Lower leg skin (tissue), 3 donors: ENCODE data around the gene NQO1.

ENCODE experiments used
- POLR2A ChIP-seq, 2 donors: fragments of 450-650 bp; IDR thresholded peaks; one replicate each; pipeline ENCODE4 v1.6.1; 2016 to 2017; ENCODE audit warnings: antibody characterized with exemption in 2 of 2, mild to moderate bottlenecking in 1 of 2, moderate library complexity in 1 of 2
- TF ChIP-seq, protein P1 (sequence below), 3 donors: fragments of 450-650 bp; IDR thresholded peaks; one replicate each; pipeline ENCODE4 v1.5.1; 2016; ENCODE audit warnings: antibody characterized with exemption in 3 of 3, mild to moderate bottlenecking in 3 of 3, moderate library complexity in 2 of 3

DNA sequence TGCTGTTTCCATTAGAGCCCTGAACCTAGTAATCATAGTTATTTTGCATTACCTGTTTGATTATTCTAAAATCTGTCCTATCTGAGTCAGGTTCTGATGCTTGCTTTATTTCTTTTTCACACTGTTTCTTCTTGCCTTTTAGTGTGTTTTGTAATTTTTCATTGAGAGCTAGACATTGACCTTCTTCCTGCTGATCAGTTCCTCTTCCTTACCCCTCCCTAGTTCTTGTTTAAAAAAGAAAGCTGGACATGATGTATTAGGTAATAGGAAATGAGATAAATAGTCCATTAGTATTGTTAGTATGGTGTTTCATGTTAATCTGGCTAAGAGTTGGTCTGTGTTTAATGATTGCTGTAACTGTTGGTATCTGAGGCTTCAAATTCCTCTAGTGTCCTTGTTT, 49.2 kb upstream of the NQO1 start:
- TF ChIP-seq, protein P1, sequence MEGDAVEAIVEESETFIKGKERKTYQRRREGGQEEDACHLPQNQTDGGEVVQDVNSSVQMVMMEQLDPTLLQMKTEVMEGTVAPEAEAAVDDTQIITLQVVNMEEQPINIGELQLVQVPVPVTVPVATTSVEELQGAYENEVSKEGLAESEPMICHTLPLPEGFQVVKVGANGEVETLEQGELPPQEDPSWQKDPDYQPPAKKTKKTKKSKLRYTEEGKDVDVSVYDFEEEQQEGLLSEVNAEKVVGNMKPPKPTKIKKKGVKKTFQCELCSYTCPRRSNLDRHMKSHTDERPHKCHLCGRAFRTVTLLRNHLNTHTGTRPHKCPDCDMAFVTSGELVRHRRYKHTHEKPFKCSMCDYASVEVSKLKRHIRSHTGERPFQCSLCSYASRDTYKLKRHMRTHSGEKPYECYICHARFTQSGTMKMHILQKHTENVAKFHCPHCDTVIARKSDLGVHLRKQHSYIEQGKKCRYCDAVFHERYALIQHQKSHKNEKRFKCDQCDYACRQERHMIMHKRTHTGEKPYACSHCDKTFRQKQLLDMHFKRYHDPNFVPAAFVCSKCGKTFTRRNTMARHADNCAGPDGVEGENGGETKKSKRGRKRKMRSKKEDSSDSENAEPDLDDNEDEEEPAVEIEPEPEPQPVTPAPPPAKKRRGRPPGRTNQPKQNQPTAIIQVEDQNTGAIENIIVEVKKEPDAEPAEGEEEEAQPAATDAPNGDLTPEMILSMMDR (IDR thresholded peaks at IDR 0.05): no peak
- TF ChIP-seq POLR2A (IDR thresholded peaks at IDR 0.05): no peak
